NB4 (cell line): ENCODE measurements around the gene RASD1.

Source experiments
- MYC ChIP-seq: IDR thresholded peaks from 2 replicates; pipeline ENCODE4 v1.6.1; 2011; ENCODE audit warnings: low read depth, low read length
- POLR2A ChIP-seq: IDR thresholded peaks from 2 replicates; pipeline ENCODE4 v1.6.1; 2011; ENCODE audit warnings: mild to moderate bottlenecking; ENCODE audit not compliant: insufficient read length; ENCODE audit errors: extremely low read depth
- TF ChIP-seq, protein P1 (sequence below): IDR thresholded peaks from one replicate; pipeline ENCODE4 v1.5.1; 2012; ENCODE audit warnings: low read depth, low read length
- TF ChIP-seq, protein P2 (sequence below): IDR thresholded peaks from 2 replicates; pipeline ENCODE4 v1.6.1; 2011; ENCODE audit warnings: low read depth, low read length

DNA sequence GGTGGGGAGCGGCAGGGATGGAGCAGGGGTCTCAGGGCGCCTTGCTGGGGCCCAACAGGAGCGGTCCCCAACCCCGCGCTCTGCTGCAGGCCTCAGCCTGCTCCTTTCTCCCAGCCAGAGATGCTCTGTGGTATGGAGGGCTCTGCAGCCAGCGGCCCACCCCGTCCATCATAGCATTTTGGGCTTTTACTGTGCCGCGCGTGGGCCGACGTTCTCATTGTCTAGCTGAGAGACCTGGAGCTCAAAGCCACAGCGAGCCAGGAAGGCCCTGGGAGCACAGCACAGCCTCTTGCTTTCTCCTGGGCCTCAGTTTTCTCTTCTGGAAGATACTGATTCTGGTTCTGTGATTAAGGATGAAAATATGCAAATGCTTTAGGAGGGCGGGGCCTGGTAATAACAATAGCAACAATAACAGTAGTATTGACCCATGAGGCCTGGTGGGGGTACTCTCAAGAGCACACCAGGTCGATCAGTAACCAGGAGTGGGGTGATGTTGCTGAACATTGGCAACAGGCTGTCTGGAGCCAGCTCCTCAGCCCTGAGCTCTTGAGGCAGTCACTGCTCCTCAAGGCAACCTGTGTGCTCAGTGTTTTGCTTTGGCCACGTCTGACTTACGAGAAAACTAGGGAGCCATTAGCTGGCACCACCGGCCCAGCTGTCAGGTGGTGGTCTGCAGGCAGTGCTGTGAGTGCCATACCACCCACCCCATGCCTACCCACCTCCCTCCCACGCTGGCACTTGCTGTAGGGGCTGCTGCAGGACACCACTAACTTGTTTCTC, 1.1 kb upstream of the RASD1 start:
- TF ChIP-seq, protein P1, sequence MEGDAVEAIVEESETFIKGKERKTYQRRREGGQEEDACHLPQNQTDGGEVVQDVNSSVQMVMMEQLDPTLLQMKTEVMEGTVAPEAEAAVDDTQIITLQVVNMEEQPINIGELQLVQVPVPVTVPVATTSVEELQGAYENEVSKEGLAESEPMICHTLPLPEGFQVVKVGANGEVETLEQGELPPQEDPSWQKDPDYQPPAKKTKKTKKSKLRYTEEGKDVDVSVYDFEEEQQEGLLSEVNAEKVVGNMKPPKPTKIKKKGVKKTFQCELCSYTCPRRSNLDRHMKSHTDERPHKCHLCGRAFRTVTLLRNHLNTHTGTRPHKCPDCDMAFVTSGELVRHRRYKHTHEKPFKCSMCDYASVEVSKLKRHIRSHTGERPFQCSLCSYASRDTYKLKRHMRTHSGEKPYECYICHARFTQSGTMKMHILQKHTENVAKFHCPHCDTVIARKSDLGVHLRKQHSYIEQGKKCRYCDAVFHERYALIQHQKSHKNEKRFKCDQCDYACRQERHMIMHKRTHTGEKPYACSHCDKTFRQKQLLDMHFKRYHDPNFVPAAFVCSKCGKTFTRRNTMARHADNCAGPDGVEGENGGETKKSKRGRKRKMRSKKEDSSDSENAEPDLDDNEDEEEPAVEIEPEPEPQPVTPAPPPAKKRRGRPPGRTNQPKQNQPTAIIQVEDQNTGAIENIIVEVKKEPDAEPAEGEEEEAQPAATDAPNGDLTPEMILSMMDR, result no peak
- TF ChIP-seq POLR2A (no peak), MYC (no peak)
- TF ChIP-seq, protein P2, sequence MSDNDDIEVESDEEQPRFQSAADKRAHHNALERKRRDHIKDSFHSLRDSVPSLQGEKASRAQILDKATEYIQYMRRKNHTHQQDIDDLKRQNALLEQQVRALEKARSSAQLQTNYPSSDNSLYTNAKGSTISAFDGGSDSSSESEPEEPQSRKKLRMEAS, result no peak
